Esophagus squamous epithelium (tissue), 4 donors: ENCODE measurements around the gene DDX17.

Experiments used
- POLR2A ChIP-seq, 4 donors: fragments of 450-650 bp; IDR thresholded peaks; one replicate each; pipeline ENCODE4 v1.6.1; 2017; ENCODE audit warnings: antibody characterized with exemption in 4 of 4, mild to moderate bottlenecking in 4 of 4, moderate library complexity in 3 of 4
- TF ChIP-seq, protein P1 (sequence below), 6 experiments: fragments of 450-650 bp in 4 of 6; fragments of 200-600 bp in 2 of 6; sonication (generic) in 2 of 6; IDR thresholded peaks; one replicate each; pipeline ENCODE4 v1.5.1; 2016 to 2019; ENCODE audit warnings: antibody characterized with exemption in 6 of 6, mild to moderate bottlenecking in 4 of 6, moderate library complexity in 4 of 6

DNA sequence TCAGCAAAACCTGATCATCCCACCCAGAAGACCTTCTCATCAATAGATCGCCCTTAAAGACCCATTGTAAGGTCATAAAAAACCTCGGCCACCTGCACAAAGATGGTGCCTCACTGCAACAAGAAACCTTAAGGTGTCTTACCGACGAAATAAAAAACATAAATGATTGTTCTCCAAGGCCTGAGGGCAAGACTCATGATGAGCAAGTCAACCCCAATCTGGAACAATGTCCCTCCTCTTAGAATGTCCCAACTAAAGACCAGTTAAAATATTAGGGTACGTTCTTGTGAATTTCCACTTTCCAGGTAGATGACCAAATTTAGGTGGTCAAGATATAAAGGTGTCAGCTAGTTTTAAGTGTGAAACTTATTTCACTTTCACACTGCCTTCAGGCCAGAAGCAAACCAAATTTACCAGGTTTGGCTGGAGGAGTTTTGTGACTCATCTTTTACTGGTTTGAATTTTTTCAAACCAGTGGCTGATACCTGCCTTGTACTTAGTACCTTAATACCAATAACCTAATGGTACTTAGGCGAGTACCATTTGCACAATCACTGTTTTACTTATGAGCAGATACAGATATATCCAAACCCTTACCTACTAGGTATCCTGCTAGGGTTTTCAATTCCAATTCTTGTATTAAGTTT, 23.3 kb downstream of the DDX17 start:
- TF ChIP-seq POLR2A (IDR thresholded peaks at IDR 0.05), result no peak
- TF ChIP-seq, protein P1, sequence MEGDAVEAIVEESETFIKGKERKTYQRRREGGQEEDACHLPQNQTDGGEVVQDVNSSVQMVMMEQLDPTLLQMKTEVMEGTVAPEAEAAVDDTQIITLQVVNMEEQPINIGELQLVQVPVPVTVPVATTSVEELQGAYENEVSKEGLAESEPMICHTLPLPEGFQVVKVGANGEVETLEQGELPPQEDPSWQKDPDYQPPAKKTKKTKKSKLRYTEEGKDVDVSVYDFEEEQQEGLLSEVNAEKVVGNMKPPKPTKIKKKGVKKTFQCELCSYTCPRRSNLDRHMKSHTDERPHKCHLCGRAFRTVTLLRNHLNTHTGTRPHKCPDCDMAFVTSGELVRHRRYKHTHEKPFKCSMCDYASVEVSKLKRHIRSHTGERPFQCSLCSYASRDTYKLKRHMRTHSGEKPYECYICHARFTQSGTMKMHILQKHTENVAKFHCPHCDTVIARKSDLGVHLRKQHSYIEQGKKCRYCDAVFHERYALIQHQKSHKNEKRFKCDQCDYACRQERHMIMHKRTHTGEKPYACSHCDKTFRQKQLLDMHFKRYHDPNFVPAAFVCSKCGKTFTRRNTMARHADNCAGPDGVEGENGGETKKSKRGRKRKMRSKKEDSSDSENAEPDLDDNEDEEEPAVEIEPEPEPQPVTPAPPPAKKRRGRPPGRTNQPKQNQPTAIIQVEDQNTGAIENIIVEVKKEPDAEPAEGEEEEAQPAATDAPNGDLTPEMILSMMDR (IDR thresholded peaks at IDR 0.05), result no peak
